NCI-H2107 treated with DMSO at 0.1 percent for 48 hours (cell line): ENCODE measurements around the gene ALKBH4.
"Not testable (repeated sequence)": the region's sequence is repeated elsewhere in the genome, so short reads cannot be mapped to it uniquely, and the experiment has no call there.

Experiments used
- DNase-seq: peaks from one replicate; lab custom pipeline; 2025; ENCODE audit not compliant: unreplicated experiment; lab: John Stamatoyannopoulos, UW

ALKBH4 gene

DNA sequence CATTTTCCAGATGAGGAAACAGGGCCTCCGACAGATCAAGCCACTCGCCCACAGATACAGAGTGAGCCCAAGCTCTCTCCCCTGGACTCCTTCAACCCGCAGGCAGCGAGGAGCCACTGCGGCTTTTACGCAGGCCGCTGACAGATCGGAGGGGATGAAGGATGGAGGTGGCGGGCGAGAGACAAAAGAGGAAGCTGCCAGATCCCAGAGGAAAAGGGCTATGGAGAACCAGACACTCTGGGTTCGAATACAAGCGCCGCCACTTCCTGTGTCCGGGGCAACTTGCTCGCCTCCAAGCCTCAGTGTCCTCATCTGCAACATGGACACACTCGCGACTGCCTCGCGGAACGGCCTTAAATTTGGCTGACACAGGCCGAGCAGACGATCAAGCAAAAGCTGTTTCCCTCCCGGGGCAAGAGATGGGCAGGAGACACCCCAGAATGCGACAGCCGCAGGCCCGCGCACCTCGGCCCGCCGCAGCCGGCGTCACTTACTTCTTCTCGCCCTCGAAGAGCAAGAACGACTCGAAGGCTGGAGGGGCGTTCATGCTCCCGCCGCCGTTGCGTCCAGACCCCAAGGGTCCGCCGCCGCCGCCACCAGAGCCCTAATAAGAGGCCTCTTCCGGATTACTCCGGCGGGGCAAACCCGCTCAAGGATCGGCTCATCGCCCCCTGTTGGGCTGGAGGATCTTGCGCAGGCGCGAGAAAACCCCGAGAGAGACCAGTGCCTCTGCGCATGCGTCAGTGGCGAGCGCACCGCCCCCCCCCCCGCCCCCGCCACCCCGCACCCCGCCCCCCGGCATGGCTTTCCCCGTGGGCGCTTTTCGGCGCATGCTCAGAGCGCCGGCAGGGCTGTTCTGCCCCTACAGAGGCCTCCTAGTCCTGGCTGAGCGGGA is 13.9 kb upstream of the ALKBH4 start, which contains the start of gene POLR2J:
Gene POLR2J (minus strand): TSS at position 609 of the 895 bp plus-strand sequence. CDS start 62 bp downstream, at position 547.
- not testable (repeated sequence) for DNase-seq

DNA sequence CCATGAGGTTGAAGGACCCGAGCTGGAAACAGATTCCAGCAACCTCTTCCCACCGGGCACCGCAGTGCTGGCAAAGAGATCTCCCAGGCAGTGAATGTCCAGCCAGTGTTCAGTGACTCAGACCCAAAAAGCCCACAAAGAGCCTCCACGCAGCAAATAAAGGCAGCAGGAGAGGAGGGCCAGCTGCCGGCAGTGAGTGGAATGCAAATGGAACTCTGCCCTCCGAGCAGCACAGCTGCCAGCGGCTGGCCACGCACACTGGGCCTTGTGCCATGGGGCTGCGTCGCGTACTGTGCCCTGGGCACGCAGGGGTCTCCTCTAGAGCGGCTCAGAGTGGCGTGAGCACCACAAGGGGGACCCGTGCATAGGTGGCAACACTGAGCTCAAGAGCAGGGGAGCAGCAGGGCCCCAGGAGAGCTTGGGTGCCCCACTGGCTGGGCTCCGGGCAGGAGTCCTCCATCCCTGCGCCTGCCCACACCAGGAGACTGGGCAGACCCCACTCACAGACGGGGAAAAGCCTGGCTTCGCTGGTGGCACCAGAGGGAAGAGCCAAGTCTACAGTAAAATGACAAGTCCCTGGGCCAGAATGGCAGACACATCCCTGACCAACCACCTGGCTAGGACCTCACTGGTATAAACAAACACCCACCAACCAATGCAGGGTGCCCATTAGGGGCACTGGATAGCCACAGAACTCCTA is 10.2 kb upstream of the ALKBH4 start:
- DNase-seq: not testable (repeated sequence)

DNA sequence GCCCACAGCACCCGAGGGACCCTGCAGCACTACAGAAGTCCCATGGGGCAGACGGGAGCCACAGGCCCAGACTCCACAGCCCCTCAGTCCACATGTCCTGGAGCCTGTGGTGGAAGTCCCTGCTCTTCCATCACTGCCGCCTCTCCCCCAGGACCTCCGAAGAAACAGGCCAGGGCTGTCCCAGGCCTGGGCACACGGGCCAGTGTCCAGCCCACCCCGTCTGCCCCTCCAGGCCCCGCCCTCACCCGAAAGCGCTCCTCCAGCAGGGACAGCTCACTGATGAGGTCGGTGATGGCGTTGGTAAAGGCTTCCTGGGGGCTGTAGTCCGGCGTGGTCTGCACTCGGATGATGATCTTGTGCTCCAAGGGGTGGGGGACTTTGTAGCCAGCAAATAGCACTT is 9.5 kb upstream of the ALKBH4 start:
- DNase-seq: not testable (repeated sequence)

DNA sequence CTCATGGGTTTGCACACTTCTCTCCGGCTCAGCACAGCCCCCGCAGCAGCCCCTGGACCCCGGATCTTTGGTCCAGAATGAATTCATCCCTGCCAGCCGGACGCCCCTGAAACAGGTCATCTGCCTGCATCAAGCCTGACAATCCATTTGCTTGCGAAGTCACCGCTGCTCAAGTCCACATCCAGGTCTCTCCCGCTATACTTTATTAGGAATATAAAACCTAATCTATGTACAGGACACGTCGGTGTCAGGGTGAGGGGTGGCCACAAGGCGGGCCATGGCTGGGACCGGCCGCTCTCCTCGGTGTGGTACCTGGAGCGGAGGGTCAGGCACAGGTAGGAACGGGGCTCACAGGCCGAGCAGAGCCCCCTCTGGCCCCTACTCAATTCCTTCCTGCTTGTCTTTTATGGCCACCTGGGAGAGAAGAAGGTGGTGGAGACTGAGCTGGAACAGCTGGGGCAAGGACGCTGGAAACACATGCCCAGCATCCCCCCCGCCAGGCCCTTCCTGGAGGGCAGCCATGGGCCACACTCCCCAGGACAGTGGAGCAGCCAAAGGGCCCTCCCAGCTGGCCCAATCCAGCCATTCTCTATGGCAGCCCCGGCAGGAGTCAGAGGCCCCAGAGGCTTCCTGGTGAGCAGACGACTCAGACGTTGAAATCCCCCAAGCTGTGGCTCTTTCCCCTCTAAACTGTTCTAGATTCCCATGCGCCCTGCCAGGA is 8.8 kb upstream of the ALKBH4 start:
- no peak for DNase-seq

DNA sequence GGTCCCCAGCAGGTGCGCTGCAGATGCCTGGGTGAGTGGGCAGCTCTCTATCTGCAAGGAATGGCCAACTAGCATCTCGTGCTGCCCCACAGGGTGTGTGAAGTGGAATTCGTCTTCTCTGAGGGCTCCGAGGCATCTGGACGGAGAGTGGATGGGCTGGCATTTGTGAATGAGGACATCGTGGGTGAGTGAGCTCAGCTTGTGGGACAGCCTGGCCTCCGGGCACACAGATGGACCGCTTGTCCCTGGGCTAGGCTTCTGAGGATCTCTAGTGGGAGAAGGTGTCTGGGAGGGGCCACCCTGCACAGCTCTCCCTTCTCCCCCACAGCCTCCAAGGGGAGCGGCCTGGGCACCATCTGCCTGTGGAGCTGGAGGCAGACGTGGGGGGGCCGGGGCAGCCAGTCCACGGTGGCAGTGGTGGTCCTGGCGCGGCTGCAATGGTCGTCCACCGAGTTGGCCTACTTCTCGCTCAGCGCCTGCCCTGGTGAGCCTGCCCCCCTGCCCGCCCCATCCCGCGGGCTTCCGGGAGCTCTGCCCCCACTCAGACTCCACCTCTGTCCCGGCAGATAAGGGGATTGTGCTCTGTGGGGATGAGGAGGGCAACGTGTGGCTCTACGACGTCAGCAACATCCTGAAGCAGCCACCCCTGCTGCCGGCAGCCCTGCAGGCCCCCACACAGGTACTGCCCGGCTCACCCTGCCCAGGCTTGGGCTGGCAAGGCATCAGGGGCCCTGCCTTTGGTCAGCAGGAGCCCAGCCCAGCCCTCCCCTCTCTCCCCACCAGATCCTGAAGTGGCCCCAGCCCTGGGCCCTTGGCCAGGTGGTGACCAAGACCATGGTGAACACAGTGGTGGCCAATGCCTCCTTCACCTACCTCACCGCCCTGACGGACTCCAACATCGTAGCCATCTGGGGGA is 7.7 kb upstream of the ALKBH4 start:
- no peak for DNase-seq

DNA sequence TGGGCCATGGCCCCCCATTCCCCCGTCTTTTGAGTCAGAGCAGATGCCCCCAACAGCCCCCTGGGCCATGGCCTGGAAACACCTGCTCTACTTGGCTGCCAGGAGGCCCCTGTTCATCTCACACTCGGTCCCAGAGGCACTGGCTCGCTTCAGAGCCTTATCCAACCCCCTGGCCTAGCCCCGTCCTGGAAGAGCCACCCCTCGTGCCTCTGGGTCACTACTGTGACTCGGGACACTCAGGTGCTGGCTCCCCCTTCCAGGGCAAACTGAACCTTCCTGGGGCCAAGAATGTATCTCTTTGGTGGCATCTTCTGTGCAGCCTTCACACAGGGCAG is 7.1 kb upstream of the ALKBH4 start:
- DNase-seq: no peak

DNA sequence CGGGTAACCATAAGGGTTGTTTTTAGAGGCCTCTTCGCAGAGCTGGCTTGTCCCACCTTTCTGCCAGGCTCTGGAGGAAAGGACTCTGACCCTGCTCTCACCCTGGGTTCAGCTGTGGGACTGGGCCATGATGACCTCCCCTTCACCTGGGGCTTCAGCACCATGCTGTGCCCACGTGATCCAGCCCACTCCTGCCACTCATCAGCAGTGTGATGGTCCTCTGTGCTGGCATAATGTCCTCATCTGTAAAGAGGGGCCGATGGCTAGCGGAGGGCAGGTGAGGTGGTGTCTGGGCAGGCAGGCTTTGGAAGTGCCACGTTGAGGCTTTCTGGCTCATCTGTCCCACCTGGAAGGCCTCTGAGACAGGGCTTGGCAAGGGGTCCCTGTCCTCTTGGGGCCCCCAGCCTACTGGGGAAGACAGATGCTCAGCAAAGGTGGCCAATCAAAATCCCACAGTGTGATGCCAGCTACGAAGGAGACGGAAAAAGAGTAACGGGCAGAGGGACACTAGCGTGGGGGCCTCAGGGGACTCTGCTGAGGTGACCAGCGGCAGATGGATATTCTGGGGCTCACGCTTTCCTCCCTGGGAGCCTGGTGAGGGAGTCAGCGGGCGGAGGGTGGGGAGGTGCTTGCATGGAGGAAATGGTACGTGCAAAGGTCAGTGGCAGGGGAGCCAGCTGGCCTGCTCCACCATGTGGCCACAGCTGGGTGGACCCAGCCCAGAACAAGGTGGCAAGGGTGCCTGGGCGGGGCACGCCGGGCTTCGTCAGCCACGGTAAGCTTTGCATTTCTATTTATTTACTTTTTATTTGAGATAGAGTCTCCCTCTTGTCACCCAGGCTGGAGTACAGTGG is 5.5 kb upstream of the ALKBH4 start:
- no peak for DNase-seq

DNA sequence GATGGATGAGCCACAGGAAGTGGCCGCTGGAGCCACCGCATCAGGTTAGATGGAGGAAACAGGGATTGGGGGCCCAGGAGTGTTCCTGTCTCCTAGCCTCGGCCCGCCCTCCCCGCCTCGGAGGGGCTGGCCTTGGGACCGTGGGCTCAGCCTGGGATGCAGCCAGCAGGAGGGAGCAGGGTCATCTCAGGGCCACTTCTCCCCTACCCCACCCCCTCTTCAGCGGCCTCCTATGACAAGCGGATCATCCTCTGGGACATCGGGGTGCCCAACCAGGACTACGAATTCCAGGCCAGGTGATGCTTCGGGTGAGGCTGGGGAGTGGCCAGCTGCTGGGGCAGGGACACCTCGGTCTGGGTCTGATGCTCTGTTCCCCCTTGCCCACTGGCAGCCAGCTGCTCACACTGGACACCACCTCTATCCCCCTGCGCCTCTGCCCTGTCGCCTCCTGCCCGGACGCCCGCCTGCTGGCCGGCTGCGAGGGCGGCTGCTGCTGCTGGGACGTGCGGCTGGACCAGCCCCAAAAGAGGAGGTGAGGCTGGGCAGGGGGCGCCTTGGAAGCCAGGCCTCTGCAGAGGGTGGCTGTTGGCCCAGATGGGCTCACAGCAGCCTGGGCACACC is 4.8 kb upstream of the ALKBH4 start:
- DNase-seq: no peak

DNA sequence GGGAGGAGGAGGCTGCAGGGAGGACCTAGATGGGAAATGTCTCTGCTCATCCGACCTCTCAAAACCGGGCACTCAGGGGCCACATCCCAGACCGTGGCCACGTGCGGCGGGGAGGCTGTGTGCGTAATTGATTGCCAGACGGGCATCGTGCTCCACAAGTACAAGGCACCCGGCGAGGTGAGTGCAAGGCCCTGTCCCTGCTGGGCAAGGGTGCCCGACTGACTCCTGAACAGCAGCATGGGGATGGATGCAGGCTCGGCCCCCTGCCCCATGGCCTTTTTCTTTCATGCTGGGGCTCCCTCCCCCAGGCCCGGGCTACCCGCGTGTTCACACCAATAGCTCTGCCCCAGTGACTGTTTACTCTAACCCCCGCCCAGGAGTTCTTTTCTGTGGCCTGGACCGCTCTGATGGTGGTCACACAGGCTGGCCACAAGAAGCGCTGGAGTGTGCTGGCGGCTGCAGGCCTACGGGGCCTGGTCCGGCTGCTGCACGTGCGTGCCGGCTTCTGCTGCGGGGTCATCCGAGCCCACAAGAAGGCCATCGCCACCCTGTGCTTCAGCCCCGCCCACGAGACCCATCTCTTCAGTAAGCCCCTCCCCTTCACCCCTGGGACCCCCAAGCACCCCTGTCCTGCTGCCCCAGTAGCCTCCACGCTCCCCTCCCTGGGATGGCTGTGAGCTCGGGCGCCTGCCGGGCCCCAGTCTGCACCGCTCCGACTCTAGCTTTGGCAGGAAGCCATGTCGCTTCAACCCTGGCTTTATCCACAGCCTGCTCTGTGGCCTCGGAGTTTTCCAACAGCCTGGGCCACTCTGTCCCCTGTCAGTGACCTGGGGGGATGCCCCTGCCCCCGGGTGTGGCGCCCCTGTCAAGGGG is 4.1 kb upstream of the ALKBH4 start:
- DNase-seq: no peak

DNA sequence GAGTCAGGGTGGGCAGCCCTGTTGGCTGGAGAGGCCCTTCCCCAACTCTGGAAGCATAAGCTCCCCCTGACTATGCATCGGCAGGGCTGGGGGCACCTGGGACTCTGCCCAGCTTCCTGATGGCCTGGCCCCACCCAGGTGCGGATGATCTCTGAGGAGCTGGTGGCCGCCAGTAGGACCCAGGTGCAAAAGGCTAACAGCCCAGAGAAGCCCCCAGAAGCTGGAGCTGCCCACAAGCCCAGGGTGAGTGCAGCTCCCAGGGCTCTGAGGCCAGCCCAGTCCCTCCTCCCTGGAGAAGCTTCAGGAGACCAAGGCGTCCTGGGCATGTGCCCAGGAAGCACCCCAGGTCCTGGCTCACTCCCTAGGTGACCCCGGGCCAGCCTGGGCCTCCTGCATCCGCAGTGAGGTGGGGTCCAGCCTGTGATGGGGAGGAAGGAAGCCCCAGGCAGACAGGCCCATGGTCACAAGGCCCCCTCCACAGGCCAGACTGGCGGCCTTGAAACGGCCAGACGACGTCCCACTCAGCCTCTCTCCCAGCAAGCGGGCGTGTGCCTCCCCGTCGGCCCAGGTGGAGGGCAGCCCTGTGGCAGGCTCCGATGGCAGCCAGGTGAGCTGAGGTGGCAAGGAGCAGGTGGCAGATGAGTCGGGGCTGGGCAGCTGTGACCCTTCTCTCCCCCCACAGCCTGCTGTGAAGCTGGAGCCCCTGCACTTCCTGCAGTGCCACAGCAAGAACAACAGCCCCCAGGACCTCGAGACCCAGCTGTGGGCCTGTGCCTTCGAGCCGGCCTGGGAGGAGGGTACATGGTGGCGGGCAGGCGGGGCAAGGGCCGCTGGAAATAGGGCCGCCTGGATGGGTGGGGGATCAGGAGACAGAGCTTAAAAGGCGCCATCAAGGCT is 3.2 kb upstream of the ALKBH4 start:
- DNase-seq: no peak

DNA sequence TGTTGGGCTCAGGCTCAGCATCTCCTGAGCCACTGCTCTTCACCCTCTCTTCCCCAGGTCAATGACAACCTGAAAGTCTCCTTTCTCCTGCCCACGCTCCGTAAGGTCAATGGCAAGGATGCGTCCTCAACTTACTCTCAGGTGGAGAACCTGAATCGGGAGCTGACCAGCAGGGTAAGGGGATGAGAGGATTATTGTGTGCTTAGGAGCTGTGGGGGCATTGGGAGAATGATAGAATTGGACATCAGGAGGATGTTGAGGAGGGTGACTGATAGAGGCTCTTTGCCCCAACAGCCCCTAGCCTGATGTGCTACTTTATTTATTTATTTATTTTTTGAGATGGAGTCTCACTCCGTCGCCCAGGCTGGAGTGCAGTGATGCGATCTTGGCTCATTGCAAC is 1.4 kb upstream of the ALKBH4 start:
- DNase-seq: no peak

DNA sequence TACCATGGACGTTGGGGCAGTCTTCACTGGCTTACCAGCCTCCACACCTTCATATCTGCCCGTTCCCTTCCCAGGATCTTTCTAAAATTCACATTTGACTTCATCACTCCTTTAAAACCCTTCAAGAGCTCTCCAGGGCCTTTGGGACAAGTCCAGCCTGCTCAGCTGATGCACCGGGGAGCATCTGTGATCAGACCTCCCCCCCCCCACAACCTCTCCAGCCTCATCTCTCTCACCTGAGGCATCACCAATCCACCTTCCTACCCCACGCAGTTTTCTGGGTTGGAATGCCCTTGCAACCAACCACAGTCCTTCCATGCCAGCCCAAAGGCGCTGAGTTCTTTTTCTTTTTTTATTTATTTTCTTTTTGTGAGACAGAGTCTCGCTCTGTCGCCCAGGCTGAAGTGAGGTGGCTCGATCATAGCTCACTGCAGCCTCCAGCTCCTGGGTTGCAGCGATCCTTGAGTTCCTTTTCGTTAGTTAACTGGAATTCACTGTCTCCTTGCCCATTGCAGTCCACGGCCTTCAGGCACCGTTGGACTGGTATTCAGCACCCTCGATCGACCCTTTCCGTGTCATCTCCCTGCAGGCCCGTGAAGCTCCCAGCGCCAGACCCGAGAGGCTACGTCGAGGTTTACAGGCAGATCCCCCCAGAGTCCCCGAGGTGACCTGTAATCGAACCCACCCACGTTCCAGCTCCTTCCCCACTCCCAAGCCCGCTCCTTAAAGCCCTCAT is 654 bp downstream of the ALKBH4 start:
- DNase-seq: no peak

DNA sequence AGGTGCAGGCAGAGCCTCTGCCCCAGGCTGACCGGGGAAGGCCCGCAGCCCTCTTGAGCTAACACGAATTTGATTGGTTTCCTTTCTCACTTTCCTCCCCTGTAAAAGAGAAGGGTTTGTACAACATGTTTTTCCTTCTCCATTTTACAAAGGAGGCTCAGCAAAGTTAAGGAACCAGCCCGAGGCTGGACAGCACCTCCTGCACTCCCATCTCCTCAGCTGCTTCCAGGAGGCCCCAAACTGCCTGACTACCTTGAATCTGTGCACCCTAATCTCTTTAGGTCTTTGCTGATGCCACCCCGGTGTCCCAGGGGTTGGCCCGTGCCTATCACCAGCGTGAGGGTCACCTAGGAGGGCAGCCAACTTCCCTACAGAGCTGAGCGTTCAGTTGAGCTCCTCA is 4.2 kb downstream of the ALKBH4 start:
- no peak for DNase-seq

DNA sequence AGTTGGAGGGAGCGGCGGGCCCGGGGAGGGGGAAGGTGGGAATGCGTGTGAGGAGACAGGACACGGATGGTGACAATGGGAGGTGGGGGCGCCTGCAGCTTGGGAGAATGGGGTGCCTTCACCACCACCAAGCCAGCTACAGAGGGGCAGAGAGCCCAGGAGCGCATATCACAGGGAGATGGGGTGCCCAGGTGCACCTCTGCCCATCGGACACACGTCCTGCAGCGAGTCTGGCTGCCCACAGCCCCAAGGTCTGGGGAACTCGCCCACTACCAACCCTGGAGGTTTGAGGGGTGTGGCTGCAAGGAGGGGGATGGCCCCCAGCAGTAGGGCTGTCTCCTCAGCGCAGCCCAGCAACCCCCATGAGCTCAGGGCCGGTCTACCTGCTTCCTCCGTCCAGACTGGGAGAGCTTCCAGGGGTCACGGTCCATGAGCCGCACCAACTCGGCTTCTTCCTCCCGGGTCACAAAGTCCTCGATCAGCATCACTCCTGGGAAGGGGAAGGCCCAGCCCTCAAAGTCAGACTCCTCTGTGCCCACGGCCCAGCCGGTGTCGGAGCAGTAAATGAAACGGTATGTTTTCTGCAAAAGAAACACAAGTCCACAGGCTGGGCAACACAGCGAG is 5.3 kb downstream of the ALKBH4 start:
- DNase-seq: no peak

DNA sequence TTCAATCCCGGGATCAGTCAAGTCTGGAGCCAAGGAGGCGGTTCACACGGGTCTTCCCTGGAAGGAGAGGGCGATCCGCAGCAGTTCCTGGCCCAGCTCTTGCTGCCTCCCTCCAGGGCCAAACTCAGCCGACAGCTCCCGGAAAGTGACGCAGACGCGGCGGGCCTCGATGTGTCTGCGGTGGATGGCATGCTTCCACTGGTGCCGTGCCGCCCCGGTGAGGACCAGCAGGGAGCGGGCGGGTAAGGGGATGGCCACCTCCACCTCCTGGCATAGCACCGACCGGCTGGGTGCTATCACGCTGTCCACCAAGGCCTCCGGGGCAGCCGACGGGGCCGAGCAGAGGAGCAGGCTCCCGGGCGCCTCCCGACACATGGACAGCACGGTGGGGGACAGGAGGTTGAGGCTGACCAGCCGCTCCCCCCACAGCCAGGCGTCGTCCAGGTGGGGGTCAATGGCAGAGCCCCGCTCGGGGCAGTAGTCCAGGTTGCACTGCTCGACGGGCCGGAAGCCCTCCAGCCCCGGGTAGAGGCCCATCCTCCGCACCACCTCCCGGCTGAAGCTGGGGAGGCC is 7.2 kb downstream of the ALKBH4 start:
- DNase-seq: no peak

DNA sequence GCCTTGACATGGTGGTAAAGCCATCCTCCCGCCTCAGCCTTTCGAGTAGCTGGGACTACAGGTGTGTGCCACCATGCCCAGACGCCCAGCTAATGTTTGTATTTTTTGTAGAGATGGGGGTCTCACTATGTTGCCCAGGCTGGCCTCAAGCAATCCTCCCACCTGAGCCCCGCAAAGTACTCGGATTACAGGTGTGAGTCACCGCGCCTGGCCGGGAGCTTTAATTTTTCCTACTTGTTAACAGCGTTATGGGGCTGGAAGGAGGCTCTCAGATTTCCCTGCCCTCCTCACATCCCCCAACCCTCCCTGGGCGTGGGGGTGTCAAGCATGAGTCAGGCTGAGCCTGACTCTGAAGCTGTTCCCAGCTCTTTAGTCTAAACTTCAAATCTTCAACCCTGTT is 8.3 kb downstream of the ALKBH4 start:
- no peak for DNase-seq
